Spinal cord (tissue), 10 donors: Measurements from ENCODE around the gene DHFR2. TPM values are rescaled to one million over a fixed set of nuclear protein-coding genes. Genes with fewer than 3 reads are reported as not detected.
A peak's percentile ranks its signal among the peaks of the same experiment; 100 is the strongest.

Experiments
- DNase-seq, 6 donors: peaks; one replicate each; pipeline versions ENCODE4 v3.0.0 to v3.0.0-alpha.2; 2013 to 2015; ENCODE audit warnings: low spot score in 6 of 6, low read depth in 4 of 6
- H3K27ac ChIP-seq: one replicate; pipeline ENCODE4 v1.5.1; 2013; ENCODE audit warnings: low read depth, low read length, control low read depth
- H3K27me3 ChIP-seq: one replicate; pipeline ENCODE4 v1.6.1; 2013; ENCODE audit warnings: low read length; ENCODE audit not compliant: control insufficient read depth, insufficient read depth
- H3K36me3 ChIP-seq: one replicate; pipeline ENCODE4 v1.6.1; 2013; ENCODE audit warnings: low read length; ENCODE audit not compliant: control insufficient read depth, insufficient read depth
- H3K4me1 ChIP-seq: one replicate; pipeline ENCODE4 v1.6.1; 2013; ENCODE audit warnings: low read length; ENCODE audit not compliant: control insufficient read depth, insufficient read depth
- H3K4me3 ChIP-seq: one replicate; pipeline ENCODE4 v1.5.1; 2013; ENCODE audit warnings: low read depth, low read length, control low read depth
- H3K9me3 ChIP-seq: one replicate; pipeline ENCODE4 v1.6.1; 2013; ENCODE audit warnings: low read length; ENCODE audit not compliant: control insufficient read depth, insufficient read depth
- WGBS: methylation state at CpG from one replicate; pipeline ENCODE4 v1.1.5; 2013; ENCODE audit warnings: missing lambda C conversion rate; ENCODE audit not compliant: insufficient coverage; 5-methylcytosine and 5-hydroxymethylcytosine counted together
- polyA plus RNA-seq, 2 donors: library from polyadenylated mRNA; unstranded; fragments of 120-200 nt; gene quantifications; one replicate each; pipeline ENCODE4 v1.2.1, GENCODE V29; 2013; ENCODE audit not compliant: insufficient read length in 2 of 2
- total RNA-seq, 2 donors: library from RNA; depleted of rRNA in 1 of 2; stranded (reverse); fragments of 120-200 nt in 1 of 2; fragments of >200 nt in 1 of 2; gene quantifications; one replicate each; pipeline versions ENCODE4 v1.2.3 to v1.2.4, GENCODE V29; 2013 to 2014
- donor health status: healthy.

Gene DHFR2
- total and polyA plus RNA-seq, 4 donors: 9.4 to 15.0 (median 11.1) TPM

DNA sequence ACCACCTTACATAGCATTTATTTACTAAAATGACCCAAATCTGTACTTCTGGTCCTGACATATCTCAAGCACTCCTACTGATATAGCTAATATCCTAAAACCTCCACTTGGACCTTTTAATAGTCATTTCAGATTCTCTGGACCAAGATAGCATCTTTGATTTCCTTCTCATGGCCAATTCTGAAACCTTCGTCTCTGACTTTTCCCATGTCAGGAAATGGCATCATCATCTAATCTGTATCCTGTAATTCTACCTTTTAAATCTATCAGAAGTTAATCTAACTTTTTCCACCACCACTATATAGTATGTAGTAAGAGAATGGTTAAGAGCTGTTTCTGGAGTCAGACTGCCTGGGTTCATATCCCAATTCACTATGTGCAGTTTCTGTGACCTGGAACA, 50.5 kb downstream of the DHFR2 start:
- Histone ChIP-seq H3K36me3 (no peaks in the 10 kb centered on the region), H3K4me3 (no peak overlapping the region), H3K27ac (no peak overlapping the region), H3K9me3 (no peaks in the 10 kb centered on the region), H3K4me1 (no peaks in the 10 kb centered on the region), H3K27me3 (no peaks in the 10 kb centered on the region)
- no CpG with 5 or more reads among the region's 1 CpG for WGBS
- DNase-seq: no peak

DNA sequence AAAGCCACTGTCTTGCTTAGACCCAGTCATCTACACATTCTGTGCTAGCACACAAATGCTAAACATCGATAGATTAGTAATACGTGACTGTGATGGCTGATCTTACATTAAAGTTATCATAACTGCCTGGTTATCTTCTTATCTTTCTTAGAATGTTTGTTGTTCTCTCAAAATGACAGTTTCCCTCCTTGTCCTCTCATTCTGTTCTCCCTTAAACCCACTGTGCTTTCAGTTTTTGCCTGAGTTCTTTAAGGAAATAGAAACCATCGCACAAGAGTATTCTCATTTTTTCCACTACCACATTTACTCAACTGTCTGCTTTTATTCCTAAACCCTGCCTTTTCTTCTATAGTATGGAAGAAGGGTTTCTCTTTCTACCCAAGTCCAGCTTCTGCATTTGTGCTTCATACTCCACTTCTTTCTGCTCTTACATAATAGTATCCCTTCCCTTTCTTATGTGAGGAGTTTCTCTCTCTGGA, 51.4 kb downstream of the DHFR2 start:
- no peaks in the 10 kb centered on the region for H3K27me3 ChIP-seq
- WGBS: no CpG with 5 or more reads among the region's 3 CpGs
- no peaks in the 10 kb centered on the region for H3K9me3 ChIP-seq
- DNase-seq: no peak
- H3K4me1 ChIP-seq: no peaks in the 10 kb centered on the region
- no peak overlapping the region for H3K27ac ChIP-seq
- no peaks in the 10 kb centered on the region for H3K36me3 ChIP-seq
- no peak overlapping the region for H3K4me3 ChIP-seq

DNA sequence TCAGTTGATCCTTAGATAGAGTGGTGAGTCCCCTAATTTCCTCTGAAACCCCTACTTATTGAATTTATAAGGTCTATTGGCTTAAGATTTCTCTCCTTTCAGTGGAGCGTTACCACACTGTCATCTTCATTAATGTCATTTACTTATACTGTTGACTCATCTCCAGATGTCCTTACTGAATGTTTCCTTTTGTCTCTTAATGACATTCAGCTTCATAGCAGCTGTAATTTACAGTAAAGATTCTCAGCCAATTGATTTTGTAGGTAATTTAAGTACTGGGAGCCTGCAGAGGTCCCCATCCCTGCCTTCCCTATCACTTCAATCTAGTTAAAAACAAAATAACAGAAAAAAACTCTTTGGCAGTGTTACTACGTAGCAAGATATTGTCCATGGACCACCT, 53.1 kb downstream of the DHFR2 start:
- Histone ChIP-seq H3K9me3 (no peaks in the 10 kb centered on the region), H3K36me3 (no peaks in the 10 kb centered on the region), H3K27me3 (no peaks in the 10 kb centered on the region), H3K4me3 (no peak overlapping the region), H3K27ac (no peak overlapping the region), H3K4me1 (no peaks in the 10 kb centered on the region)
- peak in 1 of 6 donors; percentile 11 for DNase-seq
- WGBS: 100% methylated on average over 1 of the region's 2 CpGs

DNA sequence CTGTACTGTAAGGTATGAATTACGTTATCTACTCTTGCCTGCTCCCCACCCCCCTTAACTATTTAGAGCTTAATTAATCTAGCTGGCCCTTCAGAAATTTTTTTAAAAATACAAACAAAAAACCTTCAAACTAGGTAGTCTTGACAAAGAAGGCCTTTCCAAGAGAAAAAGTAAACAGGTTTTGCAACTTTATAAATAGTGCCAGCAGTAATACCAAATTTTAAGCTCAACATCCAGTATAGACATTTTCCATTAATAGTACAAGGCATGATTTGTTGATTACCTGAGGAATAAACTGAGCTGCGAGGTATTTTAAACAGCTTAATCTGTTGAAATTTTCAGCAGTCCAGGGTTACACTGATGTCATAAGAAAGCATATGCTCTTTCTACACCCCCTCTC, 54.5 kb downstream of the DHFR2 start:
- H3K4me1 ChIP-seq: no peaks in the 10 kb centered on the region
- no peaks in the 10 kb centered on the region for H3K27me3 ChIP-seq
- H3K4me3 ChIP-seq: no peak overlapping the region
- H3K9me3 ChIP-seq: no peaks in the 10 kb centered on the region
- no peak overlapping the region for H3K27ac ChIP-seq
- no CpG with 5 or more reads among the region's 2 CpGs for WGBS
- no peak for DNase-seq
- H3K36me3 ChIP-seq: no peaks in the 10 kb centered on the region

Other genes with a start within 250 kb of the DHFR2 start
- gene PROS1, start 89.0 kb downstream of the DHFR2 start, total RNA-seq: 100 to 1,000 TPM in 1 of 2 donors, 10 to 100 TPM in 1; 50.2 to 102 TPM
- 10 to 100 TPM; 17.9 to 20.1 TPM for gene PROS1, start 89.0 kb downstream of the DHFR2 start, polyA plus RNA-seq
- 10 to 100 TPM; 15.3 to 19.2 TPM for gene ARL13B, start 82.8 kb downstream of the DHFR2 start, total RNA-seq
- gene ARL13B, start 82.8 kb downstream of the DHFR2 start, polyA plus RNA-seq: 10 to 100 TPM; 10.5 to 17.1 TPM
- under 1 TPM; 0.17 to 0.20 TPM for gene STX19, start 34.3 kb downstream of the DHFR2 start, total RNA-seq
- under 1 TPM in 1 of 2 donors, not detected in 1; 0.36 TPM for gene STX19, start 34.3 kb downstream of the DHFR2 start, polyA plus RNA-seq
- gene NSUN3, start 145 bp upstream of the DHFR2 start, total RNA-seq: 10 to 100 TPM; 17.5 to 33.8 TPM
- gene NSUN3, start 145 bp upstream of the DHFR2 start, polyA plus RNA-seq: 1 to 10 TPM; 8.5 to 9.5 TPM